Measurements from ENCODE around the gene MEF2A.

DNA sequence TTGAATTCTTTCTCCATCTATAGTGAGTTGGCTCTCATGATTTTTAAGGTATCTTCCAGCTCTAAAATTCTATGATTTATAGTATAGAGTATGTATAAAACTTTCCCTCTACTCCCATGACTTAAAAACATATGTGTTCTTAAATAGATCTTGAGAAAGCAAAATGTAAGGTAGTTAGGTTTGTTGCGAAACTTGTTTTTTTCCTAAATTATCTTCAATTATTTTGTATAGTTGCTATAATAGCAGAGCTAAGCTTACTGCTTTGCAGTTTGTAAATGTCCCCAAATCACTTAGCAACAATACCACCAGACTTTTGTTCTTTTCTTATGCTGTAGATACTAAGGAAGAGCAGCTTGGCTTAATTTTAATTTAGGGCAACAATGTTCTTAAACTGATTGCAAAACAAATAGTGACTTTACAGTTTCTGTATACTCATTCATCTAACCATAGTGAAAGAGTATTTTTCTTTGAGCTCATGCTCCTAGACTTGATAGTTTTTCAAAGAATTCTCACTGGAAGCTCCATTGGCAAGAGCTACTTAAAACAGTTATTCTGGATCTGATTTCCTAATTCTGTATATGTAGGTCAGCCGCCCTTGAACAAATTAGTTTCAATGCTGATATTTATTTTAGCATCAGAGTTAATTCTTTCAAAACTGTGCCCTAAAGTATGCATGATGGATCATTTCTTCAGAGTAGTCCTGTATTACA lies 106.3 kb downstream of the MEF2A start:
- TF ChIP-seq TAF1 (IDR thresholded peaks at IDR 0.05; ENCODE audit: borderline replicate concordance, insufficient read depth, low read length) (no peak), SIN3A (IDR thresholded peaks at IDR 0.05; ENCODE audit: borderline replicate concordance, insufficient read depth, low read length) (no peak)
- TF ChIP-seq, protein P1, sequence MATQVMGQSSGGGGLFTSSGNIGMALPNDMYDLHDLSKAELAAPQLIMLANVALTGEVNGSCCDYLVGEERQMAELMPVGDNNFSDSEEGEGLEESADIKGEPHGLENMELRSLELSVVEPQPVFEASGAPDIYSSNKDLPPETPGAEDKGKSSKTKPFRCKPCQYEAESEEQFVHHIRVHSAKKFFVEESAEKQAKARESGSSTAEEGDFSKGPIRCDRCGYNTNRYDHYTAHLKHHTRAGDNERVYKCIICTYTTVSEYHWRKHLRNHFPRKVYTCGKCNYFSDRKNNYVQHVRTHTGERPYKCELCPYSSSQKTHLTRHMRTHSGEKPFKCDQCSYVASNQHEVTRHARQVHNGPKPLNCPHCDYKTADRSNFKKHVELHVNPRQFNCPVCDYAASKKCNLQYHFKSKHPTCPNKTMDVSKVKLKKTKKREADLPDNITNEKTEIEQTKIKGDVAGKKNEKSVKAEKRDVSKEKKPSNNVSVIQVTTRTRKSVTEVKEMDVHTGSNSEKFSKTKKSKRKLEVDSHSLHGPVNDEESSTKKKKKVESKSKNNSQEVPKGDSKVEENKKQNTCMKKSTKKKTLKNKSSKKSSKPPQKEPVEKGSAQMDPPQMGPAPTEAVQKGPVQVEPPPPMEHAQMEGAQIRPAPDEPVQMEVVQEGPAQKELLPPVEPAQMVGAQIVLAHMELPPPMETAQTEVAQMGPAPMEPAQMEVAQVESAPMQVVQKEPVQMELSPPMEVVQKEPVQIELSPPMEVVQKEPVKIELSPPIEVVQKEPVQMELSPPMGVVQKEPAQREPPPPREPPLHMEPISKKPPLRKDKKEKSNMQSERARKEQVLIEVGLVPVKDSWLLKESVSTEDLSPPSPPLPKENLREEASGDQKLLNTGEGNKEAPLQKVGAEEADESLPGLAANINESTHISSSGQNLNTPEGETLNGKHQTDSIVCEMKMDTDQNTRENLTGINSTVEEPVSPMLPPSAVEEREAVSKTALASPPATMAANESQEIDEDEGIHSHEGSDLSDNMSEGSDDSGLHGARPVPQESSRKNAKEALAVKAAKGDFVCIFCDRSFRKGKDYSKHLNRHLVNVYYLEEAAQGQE (IDR thresholded peaks at IDR 0.05; ENCODE audit: insufficient read depth in 1 of 2, low read depth in 2 of 2, low read length in 2 of 2): no peak
